Smooth muscle cell (in vitro differentiated cells): ENCODE results near the gene LAMA4. TPM values are rescaled to one million over a fixed set of nuclear protein-coding genes. Genes with fewer than 3 reads are reported as not detected.

Source experiments
- DNase-seq: peaks from one replicate; lab custom pipeline; 2025; ENCODE audit not compliant: unreplicated experiment; lab: John Stamatoyannopoulos, UW
- H2AFZ ChIP-seq: fragments of 200-600 bp; sonication (generic); 2 replicates; pipeline ENCODE4 v1.6.0; 2016; ENCODE audit warnings: antibody characterized with exemption, low read depth, mild to moderate bottlenecking
- H3F3A ChIP-seq: fragments of 200-600 bp; sonication (generic); 2 replicates; pipeline ENCODE4 v1.6.0; 2017; ENCODE audit warnings: antibody characterized with exemption, low read depth
- H3K27ac ChIP-seq: fragments of 200-600 bp; sonication (generic); 2 replicates; pipeline ENCODE4 v1.5.1; 2016; ENCODE audit warnings: low read depth, mild to moderate bottlenecking
- H3K27me3 ChIP-seq: fragments of 200-600 bp; sonication (generic); 2 replicates; pipeline ENCODE4 v1.6.1; 2016; ENCODE audit warnings: low read depth, mild to moderate bottlenecking
- H3K36me3 ChIP-seq: fragments of 200-600 bp; sonication (generic); 2 replicates; pipeline ENCODE4 v1.5.1; 2016; ENCODE audit warnings: low read depth
- H3K4me1 ChIP-seq: fragments of 200-600 bp; sonication (generic); 2 replicates; pipeline ENCODE4 v1.5.1; 2016; ENCODE audit warnings: low read depth
- H3K4me2 ChIP-seq: fragments of 200-600 bp; sonication (generic); 2 replicates; pipeline ENCODE4 v1.6.0; 2016; ENCODE audit warnings: mild to moderate bottlenecking
- H3K4me3 ChIP-seq: fragments of 200-600 bp; sonication (generic); 2 replicates; pipeline ENCODE4 v1.5.1; 2016; ENCODE audit warnings: mild to moderate bottlenecking
- H3K79me2 ChIP-seq: fragments of 200-600 bp; sonication (generic); 2 replicates; pipeline ENCODE4 v1.6.0; 2016; ENCODE audit warnings: low read depth, mild to moderate bottlenecking
- H3K9ac ChIP-seq: fragments of 200-600 bp; sonication (generic); 2 replicates; pipeline ENCODE4 v1.6.0; 2016; ENCODE audit warnings: low read depth
- H3K9me3 ChIP-seq: fragments of 200-600 bp; sonication (generic); replicated peaks from 2 replicates; pipeline ENCODE4 v1.5.1; 2016; ENCODE audit warnings: low read depth
- H4K20me1 ChIP-seq: fragments of 200-600 bp; sonication (generic); 2 replicates; pipeline ENCODE4 v1.6.0; 2016; ENCODE audit warnings: low read depth
- CTCF ChIP-seq: fragments of 200-600 bp; sonication (generic); IDR thresholded peaks from 2 replicates; pipeline ENCODE4 v1.5.1; 2017; ENCODE audit warnings: borderline replicate concordance, mild to moderate bottlenecking, antibody characterized with exemption; ENCODE audit not compliant: insufficient read depth, poor library complexity, severe bottlenecking
- WGBS: methylation state at CpG from one replicate; pipeline ENCODE4 v1.1.7; 2016; ENCODE audit warnings: low lambda C conversion rate; 5-methylcytosine and 5-hydroxymethylcytosine counted together
- polyA plus RNA-seq: library from polyadenylated mRNA; unstranded; fragments of >200 nt; fragmentation: Nextera tagmentation; extraction: Ambion mirVana; gene quantifications from 2 replicates; pipeline ENCODE4 v1.2.1, GENCODE V29; 2016
- total RNA-seq: library from RNA; depleted of rRNA; stranded (reverse); fragments of >200 nt; gene quantifications from 2 replicates; pipeline ENCODE4 v1.2.3, GENCODE V29; 2014

Gene LAMA4
- total and polyA plus RNA-seq, 2 experiments from 2014 or later: 9.1 to 29.4 TPM

DNA sequence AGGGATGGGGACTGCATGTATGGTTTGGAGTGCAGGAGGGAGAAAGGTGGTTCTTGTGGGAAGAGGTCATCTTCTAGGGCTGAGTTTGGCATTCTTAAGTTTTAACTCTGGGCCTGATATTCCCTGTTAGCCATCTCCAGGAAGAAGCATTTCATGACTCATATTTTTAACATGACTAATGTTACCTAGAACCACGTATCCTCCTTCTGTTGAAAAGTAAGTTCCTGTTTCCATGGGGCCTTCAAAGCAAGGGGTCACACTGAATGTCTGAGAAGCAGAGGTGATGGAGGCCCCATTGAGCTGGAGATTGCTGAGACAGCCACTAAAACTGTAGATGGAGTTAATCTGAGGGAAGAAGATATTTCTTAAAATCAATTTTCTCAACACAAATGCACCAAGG, 136.8 kb downstream of the LAMA4 start:
- no peak for DNase-seq
- Histone ChIP-seq H2AFZ (no peak overlapping the region), H3K4me2 (no peak overlapping the region), H3K4me3 (no peak overlapping the region), H3K79me2 (no peaks in the 10 kb centered on the region), H3K27me3 (no peaks in the 10 kb centered on the region), H3F3A (no peaks in the 10 kb centered on the region), H3K9ac (no peak overlapping the region), H3K4me1 (no peaks in the 10 kb centered on the region), H3K27ac (no peak overlapping the region), H3K36me3 (no peaks in the 10 kb centered on the region), H4K20me1 (no peaks in the 10 kb centered on the region), H3K9me3 (no peaks in the 10 kb centered on the region)
- WGBS: 50% methylated on average over 1 of the region's 1 CpG
- no peak for TF ChIP-seq CTCF

GRCh38 chr6:112116221-112116620, 138.1 kb downstream of the LAMA4 start:
- DNase-seq: no peak
- H3K36me3 ChIP-seq: no peaks in the 10 kb centered on the region
- no peak for TF ChIP-seq CTCF
- no peak overlapping the region for H3K9ac ChIP-seq
- H4K20me1 ChIP-seq: no peaks in the 10 kb centered on the region
- no peaks in the 10 kb centered on the region for H3K9me3 ChIP-seq
- 96% methylated on average over 1 of the region's 1 CpG for WGBS
- no peak overlapping the region for H3K4me3 ChIP-seq
- H3K4me2 ChIP-seq: no peak overlapping the region
- H3K79me2 ChIP-seq: no peaks in the 10 kb centered on the region
- no peak overlapping the region for H2AFZ ChIP-seq
- H3K4me1 ChIP-seq: no peaks in the 10 kb centered on the region
- no peak overlapping the region for H3K27ac ChIP-seq
- no peaks in the 10 kb centered on the region for H3K27me3 ChIP-seq
- no peaks in the 10 kb centered on the region for H3F3A ChIP-seq

DNA sequence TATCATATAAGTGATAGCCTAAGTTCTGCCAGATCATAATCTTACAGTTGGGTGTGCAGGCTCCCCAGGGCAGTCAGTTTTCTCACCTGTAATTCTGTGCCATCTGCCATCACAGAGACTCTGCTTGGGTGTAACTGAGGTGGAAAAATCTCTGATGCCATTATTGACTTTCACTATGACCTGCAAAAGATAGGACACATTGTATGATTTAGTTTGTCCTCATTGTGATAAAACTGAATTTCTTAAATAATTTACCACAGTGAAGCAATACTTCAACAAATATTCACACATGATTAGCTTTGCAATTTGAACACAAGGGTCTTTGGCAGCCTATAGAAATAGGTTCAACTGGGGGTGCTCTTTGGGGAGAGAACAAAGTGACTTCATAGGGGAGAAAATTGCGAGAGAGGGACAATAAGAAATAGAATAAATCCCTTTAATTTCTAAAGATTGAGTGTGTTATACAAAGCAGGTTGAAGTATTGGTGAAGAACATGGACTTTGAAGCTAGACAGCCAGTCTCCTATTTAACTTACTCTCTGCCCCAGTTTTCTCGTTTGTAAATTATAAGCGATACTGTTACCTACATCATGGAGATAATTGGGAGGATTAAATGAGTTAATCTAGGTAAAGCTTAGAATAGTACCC, 139.7 kb downstream of the LAMA4 start:
- Histone ChIP-seq H3K27ac (no peak overlapping the region), H3K9ac (no peak overlapping the region), H3K27me3 (no peaks in the 10 kb centered on the region), H2AFZ (no peak overlapping the region), H3K79me2 (no peaks in the 10 kb centered on the region), H3K4me3 (no peak overlapping the region), H3K36me3 (no peaks in the 10 kb centered on the region), H3K4me1 (no peaks in the 10 kb centered on the region), H4K20me1 (no peaks in the 10 kb centered on the region), H3K9me3 (no peaks in the 10 kb centered on the region), H3K4me2 (no peak overlapping the region), H3F3A (no peaks in the 10 kb centered on the region)
- DNase-seq: no peak
- no peak for TF ChIP-seq CTCF
- 91% methylated on average over 3 of the region's 3 CpGs for WGBS

- H3K27ac ChIP-seq: no peak overlapping the region
- no peak for DNase-seq
- no peak overlapping the region for H2AFZ ChIP-seq
- TF ChIP-seq CTCF: no peak
- no peaks in the 10 kb centered on the region for H3K9me3 ChIP-seq
- no peaks in the 10 kb centered on the region for H3K27me3 ChIP-seq
- no peaks in the 10 kb centered on the region for H3K4me1 ChIP-seq
- no peaks in the 10 kb centered on the region for H4K20me1 ChIP-seq
- H3K4me2 ChIP-seq: no peak overlapping the region
- H3F3A ChIP-seq: no peaks in the 10 kb centered on the region
- no peaks in the 10 kb centered on the region for H3K36me3 ChIP-seq
- no peak overlapping the region for H3K9ac ChIP-seq
- no peaks in the 10 kb centered on the region for H3K79me2 ChIP-seq
- H3K4me3 ChIP-seq: no peak overlapping the region
Measured at GRCh38 chr6:112113918-112114317, 140.4 kb downstream of the LAMA4 start.
